Measurements from ENCODE around the gene SLC17A7. TPM values are rescaled to one million over a fixed set of nuclear protein-coding genes. Genes with fewer than 3 reads are reported as not detected.
"Not testable (repeated sequence)": the region's sequence is repeated elsewhere in the genome, so short reads cannot be mapped to it uniquely, and the experiment has no call there.

The SLC17A7 gene
- total and polyA plus RNA-seq, 7 experiments from 2014 or later = 0.12 to 0.22 TPM; not detected in 5

GRCh38 chr19:49444100-49444700, 2.9 kb upstream of the SLC17A7 start:
- ChIA-PET POLR2A (interaction anchor here (0.6 to 1.3 kb wide), 8 partner anchors 25 to 1670 kb away, joined by 3 to 9 read pairs (median 4); no protein-coding TSS in a partner anchor), CTCF (interaction anchor here (0.6 to 3.2 kb wide), 12 partner anchors 12 to 230 kb away, joined by 3 to 24 read pairs (median 4); no protein-coding TSS in a partner anchor)
- intact Hi-C loops (cut with micrococcal nuclease) = loop anchor here (5.0 to 10.0 kb wide), 3 partner anchors 37 to 299 kb away; no protein-coding TSS in a partner anchor
- peaks cover 36 to 60% (median 42%) of the 10 kb centered on the region in 7 donors for H3K4me1 Mint-ChIP-seq
- H3K9me3 Mint-ChIP-seq; ATAC-seq; H3K9me3 ChIP-seq (ENCODE audit: control insufficient read depth in 2 of 3, low read length in 3 of 3); H3K27ac ChIP-seq (ENCODE audit: low read depth, low read length); DNase-seq; H3K4me3 ChIP-seq (ENCODE audit: low read length): not testable (repeated sequence)
- peak overlapping the region in 7 of 9 donors; percentile 71 to 91 (median 86) for H3K27ac Mint-ChIP-seq
- Histone ChIP-seq H3K4me1 (ENCODE audit: control insufficient read depth in 2 of 2, insufficient read depth in 2 of 2, low read length in 2 of 2) (peaks cover 12 to 15% of the 10 kb centered on the region in 2 donors), H3K27me3 (ENCODE audit: control insufficient read depth in 2 of 2, insufficient read depth in 2 of 2, low read length in 2 of 2) (peaks cover 20 to 26% of the 10 kb centered on the region in 2 donors), H3K36me3 (ENCODE audit: control insufficient read depth in 2 of 3, insufficient read depth in 3 of 3, low read length in 3 of 3) (peaks cover 0 to 34% (median 4%) of the 10 kb centered on the region in 3 experiments)
- peak overlapping the region; percentile 50 to 88 (median 83) for H3K4me3 Mint-ChIP-seq
- H3K36me3 Mint-ChIP-seq = peaks cover 4 to 20% (median 11%) of the 10 kb centered on the region in 5 donors
- peaks cover 29 to 42% (median 32%) of the 10 kb centered on the region in 5 donors for H3K27me3 Mint-ChIP-seq

DNA sequence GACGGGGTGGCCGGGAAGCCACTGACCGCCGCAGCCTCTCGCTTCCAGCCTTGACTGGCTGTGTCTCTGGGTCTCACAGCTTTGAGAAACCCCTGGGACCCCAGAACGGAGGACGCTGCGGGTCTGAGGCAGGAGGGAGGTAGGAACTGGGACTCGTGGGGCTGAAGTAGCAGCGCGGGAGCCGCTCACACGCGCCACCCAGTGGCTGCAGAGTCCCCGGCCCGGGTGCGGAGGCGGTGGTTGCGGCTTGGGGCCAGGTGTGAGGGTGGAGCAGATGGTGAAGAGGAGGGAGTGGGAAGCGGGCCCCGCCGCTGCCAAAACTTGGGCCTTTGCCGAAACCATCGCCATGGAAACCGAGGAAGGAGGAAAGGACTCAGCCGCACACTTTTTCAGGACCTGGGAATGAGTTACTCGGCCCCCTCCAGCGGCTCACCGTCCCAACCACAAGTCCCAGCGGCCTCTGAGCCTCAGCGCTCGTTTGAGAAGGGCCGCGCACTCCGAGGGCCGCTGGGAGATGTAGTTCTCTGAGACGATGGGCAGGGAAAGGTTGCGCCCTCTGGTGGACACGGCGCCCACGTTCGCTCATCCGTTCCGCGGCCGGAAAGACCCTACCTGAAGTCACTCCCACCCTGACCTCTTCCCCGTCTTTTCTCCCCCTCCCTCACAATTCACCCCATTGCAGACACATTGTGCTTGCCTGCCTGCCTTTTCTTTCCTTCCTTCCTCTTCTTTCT, 2.2 kb upstream of the SLC17A7 start:
- H3K27ac ChIP-seq (ENCODE audit: low read depth, low read length) = peak overlapping the region; percentile 51
- ATAC-seq (peak; percentile 96), DNase-seq (peak; percentile 90 to 98 (median 95))
- peaks cover 0 to 27% (median 4%) of the 10 kb centered on the region in 3 experiments for H3K36me3 ChIP-seq (ENCODE audit: control insufficient read depth in 2 of 3, insufficient read depth in 3 of 3, low read length in 3 of 3)
- H3K4me1 ChIP-seq (ENCODE audit: control insufficient read depth in 2 of 2, insufficient read depth in 2 of 2, low read length in 2 of 2) = peaks cover 12 to 15% of the 10 kb centered on the region in 2 donors
- H3K27me3 ChIP-seq (ENCODE audit: control insufficient read depth in 2 of 2, insufficient read depth in 2 of 2, low read length in 2 of 2) = peaks cover 23 to 32% of the 10 kb centered on the region in 2 donors
- peak overlapping the region; percentile 75 to 88 (median 83) for H3K4me3 Mint-ChIP-seq
- H3K9me3 Mint-ChIP-seq = peaks cover 0 to 2% (median 0%) of the 10 kb centered on the region in 11 donors
- H3K9me3 ChIP-seq (ENCODE audit: control insufficient read depth in 2 of 3, low read length in 3 of 3) = no peaks in the 10 kb centered on the region
- H3K27ac Mint-ChIP-seq = peak overlapping the region; percentile 59 to 91 (median 83)
- ChIA-PET CTCF (interaction anchor here (0.6 to 4.2 kb wide), 8 partner anchors 26 to 230 kb away, joined by 3 to 28 read pairs (median 6); no protein-coding TSS in a partner anchor), POLR2A (interaction anchor here (0.6 to 1.2 kb wide), 5 partner anchors 27 to 1671 kb away, joined by 3 to 6 read pairs (median 3); no protein-coding TSS in a partner anchor)
- H3K4me1 Mint-ChIP-seq = peaks cover 29 to 54% (median 37%) of the 10 kb centered on the region in 7 donors
- peaks cover 36 to 48% (median 39%) of the 10 kb centered on the region in 5 donors for H3K27me3 Mint-ChIP-seq
- peaks cover 2 to 15% (median 9%) of the 10 kb centered on the region in 5 donors for H3K36me3 Mint-ChIP-seq
- intact Hi-C loops (cut with micrococcal nuclease) = loop anchor here (1.0 to 10.0 kb wide), 22 partner anchors 8 to 358 kb away; partner anchors contain the start of genes CD37 (in 2 of the 2), DKKL1 (in 2 of the 2), PTH2 (in 2 of the 2) and ALDH16A1 (in 1 of the 2)
- H3K4me3 ChIP-seq (ENCODE audit: low read length) = peak overlapping the region; percentile 57

DNA sequence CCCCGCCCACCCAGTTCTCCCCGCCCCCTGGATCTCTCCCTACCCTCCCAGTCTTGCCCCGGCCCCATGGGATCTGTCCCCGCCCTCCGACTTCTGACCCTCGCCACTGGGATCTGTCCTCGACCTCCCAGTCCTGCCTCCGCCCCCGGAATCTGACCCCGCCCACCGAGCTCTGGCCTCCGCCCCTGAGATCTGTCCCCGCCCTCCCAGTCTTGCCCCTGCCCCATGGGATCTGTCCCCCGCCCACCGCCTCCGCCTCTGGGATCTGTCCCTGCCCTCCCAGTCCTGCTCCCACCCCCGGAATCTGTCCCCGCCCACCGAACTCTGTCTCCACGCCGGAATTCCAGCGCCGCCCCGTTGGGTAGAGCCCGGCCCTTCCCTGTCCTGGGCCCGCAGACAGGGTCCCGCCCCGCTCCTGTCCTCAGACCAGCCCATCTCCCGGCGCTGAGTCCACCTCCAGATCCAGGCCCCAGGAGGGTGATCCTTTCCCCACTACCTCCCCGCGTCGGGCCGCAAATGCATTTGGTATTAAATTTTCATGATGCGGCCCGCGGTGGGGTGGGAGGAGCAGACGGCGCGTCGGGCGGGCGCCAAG, 1.5 kb upstream of the SLC17A7 start:
- Mint-ChIP-seq H3K36me3 (peaks cover 0 to 10% (median 5%) of the 10 kb centered on the region in 5 donors), H3K4me1 (peaks cover 23 to 49% (median 32%) of the 10 kb centered on the region in 7 donors), H3K27me3 (peaks cover 42 to 55% (median 45%) of the 10 kb centered on the region in 5 donors), H3K27ac (peak overlapping the region in 7 of 9 donors; percentile 51 to 91 (median 83)), H3K9me3 (peaks cover 0 to 2% (median 0%) of the 10 kb centered on the region in 11 donors), H3K4me3 (peak overlapping the region; percentile 75 to 88 (median 83))
- Histone ChIP-seq H3K4me1 (ENCODE audit: control insufficient read depth in 2 of 2, insufficient read depth in 2 of 2, low read length in 2 of 2) (peaks cover 12 to 15% of the 10 kb centered on the region in 2 donors), H3K9me3 (ENCODE audit: control insufficient read depth in 2 of 3, low read length in 3 of 3) (no peaks in the 10 kb centered on the region), H3K36me3 (ENCODE audit: control insufficient read depth in 2 of 3, insufficient read depth in 3 of 3, low read length in 3 of 3) (peaks cover 0 to 21% (median 4%) of the 10 kb centered on the region in 3 experiments), H3K4me3 (ENCODE audit: low read length) (peak overlapping the region; percentile 57), H3K27me3 (ENCODE audit: control insufficient read depth in 2 of 2, insufficient read depth in 2 of 2, low read length in 2 of 2) (peaks cover 28 to 39% of the 10 kb centered on the region in 2 donors), H3K27ac (ENCODE audit: low read depth, low read length) (no peak overlapping the region)
- ATAC-seq (peak; percentile 22), DNase-seq (peak in 2 of 9 donors; percentile 58 to 81)
- ChIA-PET CTCF (interaction anchor here (0.6 to 4.2 kb wide), 5 partner anchors 25 to 141 kb away, joined by 3 to 28 read pairs (median 5); no protein-coding TSS in a partner anchor), POLR2A (interaction anchor here (1.1 kb wide), 1 partner anchor 47 kb away, joined by 3 read pairs; no protein-coding TSS in a partner anchor)
- intact Hi-C loops (cut with micrococcal nuclease) = loop anchor here (1.0 to 10.0 kb wide), 22 partner anchors 8 to 358 kb away; partner anchors contain the start of genes CD37 (in 2 of the 2), DKKL1 (in 2 of the 2), PTH2 (in 2 of the 2) and ALDH16A1 (in 1 of the 2)

- H3K27ac Mint-ChIP-seq = peak overlapping the region in 6 of 9 donors; percentile 11 to 78 (median 39)
- Histone ChIP-seq H3K27me3 (ENCODE audit: control insufficient read depth in 2 of 2, insufficient read depth in 2 of 2, low read length in 2 of 2) (peaks cover 28 to 42% of the 10 kb centered on the region in 2 donors), H3K4me1 (ENCODE audit: control insufficient read depth in 2 of 2, insufficient read depth in 2 of 2, low read length in 2 of 2) (peaks cover 12 to 15% of the 10 kb centered on the region in 2 donors), H3K9me3 (ENCODE audit: control insufficient read depth in 2 of 3, low read length in 3 of 3) (no peaks in the 10 kb centered on the region), H3K27ac (ENCODE audit: low read depth, low read length) (no peak overlapping the region), H3K36me3 (ENCODE audit: control insufficient read depth in 2 of 3, insufficient read depth in 3 of 3, low read length in 3 of 3) (peaks cover 0 to 15% (median 2%) of the 10 kb centered on the region in 3 experiments), H3K4me3 (ENCODE audit: low read length) (no peak overlapping the region)
- peak overlapping the region; percentile 75 to 88 (median 83) for H3K4me3 Mint-ChIP-seq
- no peak for ATAC-seq
- ChIA-PET CTCF (interaction anchor here (0.7 to 4.2 kb wide), 5 partner anchors 25 to 140 kb away, joined by 3 to 28 read pairs (median 4); no protein-coding TSS in a partner anchor), POLR2A (interaction anchor here (1.0 to 1.1 kb wide), 2 partner anchors 47 to 51 kb away, joined by 3 read pairs; no protein-coding TSS in a partner anchor)
- intact Hi-C loops (cut with micrococcal nuclease) = loop anchor here (2.0 to 10.0 kb wide), 8 partner anchors 20 to 298 kb away; partner anchors contain the start of genes CD37 (in 2 of the 2), PTH2 (in 1 of the 2) and RPS11 (in 1 of the 2)
- H3K9me3 Mint-ChIP-seq = peaks cover 0 to 2% (median 0%) of the 10 kb centered on the region in 11 donors
- H3K27me3 Mint-ChIP-seq = peaks cover 48 to 60% (median 50%) of the 10 kb centered on the region in 5 donors
- DNase-seq = no peak
- H3K4me1 Mint-ChIP-seq = peaks cover 23 to 49% (median 32%) of the 10 kb centered on the region in 7 donors
- peaks cover 0 to 8% (median 5%) of the 10 kb centered on the region in 5 donors for H3K36me3 Mint-ChIP-seq
Observed at GRCh38 chr19:49442354-49442753, 1.0 kb upstream of the SLC17A7 start.

GRCh38 chr19:49441960-49442350, 628 bp upstream of the SLC17A7 start:
- Histone ChIP-seq H3K27ac (ENCODE audit: low read depth, low read length) (no peak overlapping the region), H3K4me3 (ENCODE audit: low read length) (no peak overlapping the region), H3K9me3 (ENCODE audit: control insufficient read depth in 2 of 3, low read length in 3 of 3) (no peaks in the 10 kb centered on the region), H3K4me1 (ENCODE audit: control insufficient read depth in 2 of 2, insufficient read depth in 2 of 2, low read length in 2 of 2) (peaks cover 12 to 15% of the 10 kb centered on the region in 2 donors), H3K27me3 (ENCODE audit: control insufficient read depth in 2 of 2, insufficient read depth in 2 of 2, low read length in 2 of 2) (peaks cover 28 to 43% of the 10 kb centered on the region in 2 donors), H3K36me3 (ENCODE audit: control insufficient read depth in 2 of 3, insufficient read depth in 3 of 3, low read length in 3 of 3) (peaks cover 0 to 11% (median 0%) of the 10 kb centered on the region in 3 experiments)
- H3K27ac Mint-ChIP-seq = peak overlapping the region in 6 of 9 donors; percentile 21 to 69 (median 33)
- H3K36me3 Mint-ChIP-seq = peaks cover 0 to 8% (median 5%) of the 10 kb centered on the region in 5 donors
- ATAC-seq = no peak
- ChIA-PET POLR2A (interaction anchor here (1.0 kb wide), 1 partner anchor 50 kb away, joined by 3 read pairs; no protein-coding TSS in a partner anchor), CTCF (interaction anchor here (0.7 to 4.2 kb wide), 4 partner anchors 28 to 140 kb away, joined by 3 to 28 read pairs (median 4); no protein-coding TSS in a partner anchor)
- DNase-seq = no peak
- H3K9me3 Mint-ChIP-seq = peaks cover 0 to 2% (median 0%) of the 10 kb centered on the region in 11 donors
- intact Hi-C loops (cut with micrococcal nuclease) = loop anchor here (2.0 to 10.0 kb wide), 8 partner anchors 19 to 297 kb away; partner anchors contain the start of genes CD37 (in 2 of the 2), PTH2 (in 1 of the 2) and RPS11 (in 1 of the 2)
- H3K27me3 Mint-ChIP-seq = peaks cover 52 to 64% (median 54%) of the 10 kb centered on the region in 5 donors
- peaks cover 27 to 50% (median 32%) of the 10 kb centered on the region in 7 donors for H3K4me1 Mint-ChIP-seq
- peak overlapping the region; percentile 75 to 88 (median 83) for H3K4me3 Mint-ChIP-seq

All from naive thymus-derived CD4-positive, alpha-beta T cell (primary cell).